Heart right ventricle (tissue), 16 donors: Measurements from ENCODE around the gene ACAN. TPM values are rescaled to one million over a fixed set of nuclear protein-coding genes. Genes with fewer than 3 reads are reported as not detected.

Source experiments
- ATAC-seq, 8 donors: fragments of 200-7000 bp; cut with Tn5 transposase; one replicate each; pipeline ENCODE4 v1.9.1; 2020; ENCODE audit warnings: mild to moderate bottlenecking in 8 of 8, moderate library complexity in 8 of 8, moderate number of reproducible peaks in 1 of 8
- DNase-seq, 2 donors: peaks; one replicate each; pipeline ENCODE4 v3.0.0-alpha.2; 2020
- H3K27ac ChIP-seq, 10 donors: fragments of 200-600 bp; sonication (generic) in 2 of 10; one replicate each; pipeline versions ENCODE4 v1.5.0 to v1.8.0; 2020 to 2022; ENCODE audit warnings: mild to moderate bottlenecking in 3 of 10
- H3K27me3 ChIP-seq, 7 donors: fragments of 200-600 bp; one replicate each; pipeline ENCODE4 v1.8.0; 2021 to 2022; ENCODE audit warnings: mild to moderate bottlenecking in 2 of 7
- H3K36me3 ChIP-seq, 9 donors: fragments of 200-600 bp; sonication (generic) in 1 of 9; one replicate each; pipeline versions ENCODE4 v1.5.0 to v1.8.0; 2020 to 2022; ENCODE audit warnings: mild to moderate bottlenecking in 2 of 9
- H3K4me1 ChIP-seq, 9 donors: fragments of 200-600 bp; sonication (generic) in 1 of 9; one replicate each; pipeline versions ENCODE4 v1.5.0 to v1.8.0; 2020 to 2022; ENCODE audit warnings: mild to moderate bottlenecking in 4 of 9
- H3K4me3 ChIP-seq, 10 donors: fragments of 200-600 bp; sonication (generic) in 2 of 10; one replicate each; pipeline versions ENCODE4 v1.5.0 to v1.8.0; 2020 to 2022; ENCODE audit warnings: mild to moderate bottlenecking in 7 of 10, moderate library complexity in 2 of 10
- H3K9me3 ChIP-seq, 11 donors: fragments of 200-600 bp in 10 of 11; sonication (generic) in 2 of 11; one replicate each; pipeline versions ENCODE4 v1.5.0 to v1.8.0; 2013 to 2022; ENCODE audit warnings: mild to moderate bottlenecking in 2 of 11, control low read depth in 1 of 11, moderate library complexity in 1 of 11
- CTCF ChIP-seq, 9 donors: fragments of 200-600 bp; sonication (generic) in 2 of 9; IDR thresholded peaks; one replicate each; pipeline versions ENCODE4 v1.5.0 to v1.8.0; 2021 to 2022; ENCODE audit warnings: antibody characterized with exemption in 9 of 9, mild to moderate bottlenecking in 5 of 9, moderate library complexity in 1 of 9
- WGBS, 2 donors: extraction: QIAGEN DNeasy Blood & Tissue Kit; methylation state at CpG; one replicate each; pipeline ENCODE4 v1.1.7; 2013; ENCODE audit warnings: inconsistent platforms in 1 of 2; 5-methylcytosine and 5-hydroxymethylcytosine counted together
- intact Hi-C, 10 donors: fragments of 100-400 bp; cut with DNase I; formaldehyde crosslinking; loops; one replicate each; pipeline versions ENCODE4 v1.11.1 to v1.14.2; 2022
- polyA plus RNA-seq, 2 donors: library from polyadenylated mRNA; stranded (reverse); fragments of 200-250 nt; gene quantifications; one replicate each; pipeline ENCODE4 v1.2.3, GENCODE V29; 2013
- total RNA-seq, 10 donors: library from RNA; stranded (reverse); fragmentation: NEBNext Ultra II Directional in 3 of 10; extraction: Animal tissue kit (Norgen Biotek cat#: 25700) in 3 of 10; gene quantifications; one replicate each; pipeline versions ENCODE4 v1.2.1 to v1.2.4, GENCODE V29; 2021 to 2023
- donor health status: Arrhythmogenic right ventricular cardiomyopathy.
- donor health status: ischemic (EF 13 %, LVEDD 7.1; RV severe dilation, severe dysfunction).
- donor health status: healthy with polysubstance abuse.
- donor health status: DM: no; HTN: yes; CAD: no.
- donor health status: DM: no; HTN: no; CAD: no.
- donor health status: ischemic (EF 25% LVEDD 6.9; RV normal size, moderate dysfunction).
- donor health status: ischemic (EF 25% LVEDD 5.7; RV mildly dilated, moderate dysfunction).
- donor health status: healthy.
- donor health status: DM: yes; HTN: yes; CAD: no.
- donor health status: Ischemic cardiomyopathy.
- donor health status: ischemic (EF 35%, LVEDD 5.7; RV mildly dilated, moderate dysfunction).
- donor health status: nonischemic (EF 11% LVEDD 7.7; RV severe dilation, severe dysfunction).
- donor health status: DM: yes; HTN: yes; CAD: no.
- donor health status: PGD.
- donor health status: ischemic (EF 29% LVEDD 5.4; RV normal size, mild dysfunction).
- donor health status: nonischemic (EF 23%, LVEDD 6.1; RV moderate dilation, normal function).

ACAN gene
- total and polyA plus RNA-seq, 12 donors = 0.08 to 0.66 (median 0.19) TPM; not detected in 2

GRCh38 chr15:88872106-88872505 is 68.9 kb downstream of the ACAN start:
- no peak for TF ChIP-seq CTCF (IDR thresholded peaks at IDR 0.05)
- peaks cover 0 to 8% (median 0%) of the 10 kb centered on the region in 9 donors for H3K4me1 ChIP-seq
- H3K36me3 ChIP-seq = peaks cover 0 to 11% (median 0%) of the 10 kb centered on the region in 9 donors
- 71 to 75% methylated on average over 6 of the region's 6 CpGs for WGBS, 2 donors
- intact Hi-C loops = no loop called here
- DNase-seq = no peak
- H3K27me3 ChIP-seq = peaks cover 0 to 7% (median 0%) of the 10 kb centered on the region in 7 donors
- no peak overlapping the region for H3K27ac ChIP-seq
- H3K4me3 ChIP-seq = no peak overlapping the region
- no peak for ATAC-seq
- no peaks in the 10 kb centered on the region for H3K9me3 ChIP-seq

GRCh38 chr15:88872706-88873105 is 69.5 kb downstream of the ACAN start:
- no peak for ATAC-seq
- no peak for TF ChIP-seq CTCF (IDR thresholded peaks at IDR 0.05)

GRCh38 chr15:88873786-88874185 is 70.5 kb downstream of the ACAN start:
- WGBS, 2 donors = 85 to 92% methylated on average over 13 of the region's 13 CpGs
- intact Hi-C loops = no loop called here
- Histone ChIP-seq H3K27me3 (peaks cover 0 to 7% (median 0%) of the 10 kb centered on the region in 7 donors), H3K36me3 (peaks cover 0 to 27% (median 0%) of the 10 kb centered on the region in 9 donors), H3K9me3 (no peaks in the 10 kb centered on the region), H3K27ac (peak overlapping the region in 1 of 10 donors; percentile 1), H3K4me3 (no peak overlapping the region), H3K4me1 (peaks cover 0 to 8% (median 0%) of the 10 kb centered on the region in 9 donors)
- ATAC-seq (no peak), DNase-seq (no peak)
- no peak for TF ChIP-seq CTCF (IDR thresholded peaks at IDR 0.05)

More at GRCh38 chr15:88872706-88873105, 69.5 kb downstream of the ACAN start:
- WGBS, 2 donors = 80 to 82% methylated on average over 9 of the region's 9 CpGs
- Histone ChIP-seq H3K36me3 (peaks cover 0 to 16% (median 0%) of the 10 kb centered on the region in 9 donors), H3K27me3 (peaks cover 0 to 7% (median 0%) of the 10 kb centered on the region in 7 donors), H3K4me3 (no peak overlapping the region), H3K4me1 (peaks cover 0 to 8% (median 0%) of the 10 kb centered on the region in 9 donors), H3K9me3 (no peaks in the 10 kb centered on the region), H3K27ac (no peak overlapping the region)
- no peak for DNase-seq
- intact Hi-C loops = no loop called here

GRCh38 chr15:88874275-88874674 is 71.0 kb downstream of the ACAN start:
- Histone ChIP-seq H3K9me3 (no peaks in the 10 kb centered on the region), H3K36me3 (peaks cover 0 to 30% (median 0%) of the 10 kb centered on the region in 9 donors), H3K27ac (peak overlapping the region in 1 of 10 donors; percentile 1), H3K4me1 (peaks cover 0 to 8% (median 0%) of the 10 kb centered on the region in 9 donors), H3K27me3 (peaks cover 0 to 7% (median 0%) of the 10 kb centered on the region in 7 donors), H3K4me3 (no peak overlapping the region)
- TF ChIP-seq CTCF (IDR thresholded peaks at IDR 0.05) = no peak
- intact Hi-C loops = no loop called here
- no peak for ATAC-seq
- 69 to 76% methylated on average over 15 of the region's 15 CpGs for WGBS, 2 donors
- DNase-seq = no peak
